Gastrocnemius medialis (tissue), 4 donors: ENCODE data around the gene PCYT2.

Source experiments
- CTCF ChIP-seq, 5 experiments: fragments of 450-650 bp in 3 of 5; fragments of 200-600 bp in 2 of 5; sonication (generic) in 2 of 5; IDR thresholded peaks in 4 of 5; conservative IDR thresholded peaks in 1 of 5; 1 replicate in 4 of 5; 2 replicates in 1 of 5; pipeline ENCODE4 v1.5.1; 2016 to 2019; ENCODE audit warnings: antibody characterized with exemption in 5 of 5, mild to moderate bottlenecking in 3 of 5, moderate library complexity in 3 of 5
- POLR2A ChIP-seq, 2 donors: fragments of 450-650 bp; IDR thresholded peaks; one replicate each; pipeline ENCODE4 v1.6.1; 2017; ENCODE audit warnings: antibody characterized with exemption in 2 of 2, mild to moderate bottlenecking in 2 of 2, moderate library complexity in 2 of 2

GRCh38 chr17:81888105-81888987 is 22.9 kb downstream of the PCYT2 start:
- TF ChIP-seq CTCF (IDR thresholded peaks at IDR 0.05 in 4 of 5, conservative IDR thresholded peaks at IDR 0.05 in 1 of 5) (no peak), POLR2A (IDR thresholded peaks at IDR 0.05) (no peak)
